Posterior cingulate gyrus (tissue), 11 donors: ENCODE data around the gene ZNF25.
A peak's percentile ranks its signal among the peaks of the same experiment; 100 is the strongest.
"Not testable (repeated sequence)": the region's sequence is repeated elsewhere in the genome, so short reads cannot be mapped to it uniquely, and the experiment has no call there.

Source experiments
- DNase-seq, 10 donors: peaks; one replicate each; pipeline versions ENCODE4 v3.0.0 to v3.0.0-alpha.2; 2020 to 2021; ENCODE audit warnings: mixed read lengths in 3 of 10
- intact Hi-C: fragments of 100-400 bp; cut with DNase I; formaldehyde crosslinking; loops from one replicate; pipeline ENCODE4 v1.15.1; 2023

ZNF25 gene

DNA sequence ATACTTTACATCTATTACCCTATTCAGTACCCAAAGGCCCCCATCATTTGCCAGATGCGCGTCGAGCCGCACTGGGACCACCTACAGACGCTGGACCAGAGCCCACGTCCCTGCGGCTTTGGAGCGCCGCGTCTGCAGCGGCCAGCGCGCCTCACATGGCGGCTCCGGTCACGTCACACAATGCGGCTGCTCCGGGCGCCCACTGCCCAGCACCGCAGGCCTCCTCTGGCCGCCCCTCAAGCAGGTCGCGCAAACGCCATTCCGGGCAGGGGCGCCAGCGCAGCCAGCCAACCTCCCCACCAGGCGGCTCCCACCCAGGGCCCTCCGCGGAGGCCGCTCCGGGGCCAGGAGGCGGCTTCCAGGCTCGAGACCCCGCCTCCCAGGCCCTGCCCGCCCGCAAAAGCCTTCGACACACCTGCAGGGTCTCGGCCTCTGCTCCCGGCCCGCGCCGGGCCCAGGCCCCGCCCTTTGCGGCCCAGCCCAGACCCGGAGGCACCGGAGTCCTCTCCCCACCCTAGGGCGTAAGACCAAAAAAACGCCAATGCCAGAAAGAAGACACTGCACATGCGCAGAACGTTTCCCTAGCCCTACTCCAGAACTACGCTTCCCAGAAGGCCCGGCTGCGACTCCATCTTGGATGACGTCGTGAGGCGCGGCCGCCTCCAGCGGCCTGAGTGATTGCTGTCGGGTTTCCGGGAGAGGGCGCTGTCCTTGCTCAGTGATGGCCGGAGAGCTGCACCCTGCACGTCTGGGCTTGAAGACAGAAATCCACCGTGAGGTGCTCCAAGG lies at the start of gene ZNF25:
Gene ZNF25, minus strand, starts transcription at position 557 of the 789 bp plus-strand sequence. CDS start 4,925 bp downstream, outside the sequence.
- DNase-seq: peak; percentile 98 to 99 (median 98)
- intact Hi-C loops: loop anchor here (1.0 kb wide), 3 partner anchors 34 to 119 kb away; partner anchors contain the start of genes ZNF248, ZNF33A and ZNF37A

DNA sequence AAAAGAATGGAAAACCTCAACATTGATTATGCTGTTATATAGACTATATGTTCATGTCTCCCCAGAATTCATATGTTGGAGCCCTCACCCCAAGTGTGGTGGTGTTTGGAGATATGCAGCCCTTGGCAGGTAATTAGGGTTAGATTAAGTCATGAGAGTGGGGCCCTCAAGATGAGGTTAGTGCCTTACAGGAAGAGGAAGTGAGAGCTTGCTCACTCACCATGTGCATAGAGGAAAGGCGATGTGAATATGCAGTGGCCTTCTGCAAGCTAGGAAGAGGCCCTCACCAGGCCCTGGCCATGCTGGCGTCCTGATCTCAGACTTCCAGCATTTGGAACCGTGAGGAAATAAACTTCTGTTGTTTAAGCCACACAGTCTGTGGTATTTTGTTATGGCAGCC lies 48.8 kb upstream of the ZNF25 start:
- intact Hi-C loops: no loop called here
- DNase-seq: no peak

DNA sequence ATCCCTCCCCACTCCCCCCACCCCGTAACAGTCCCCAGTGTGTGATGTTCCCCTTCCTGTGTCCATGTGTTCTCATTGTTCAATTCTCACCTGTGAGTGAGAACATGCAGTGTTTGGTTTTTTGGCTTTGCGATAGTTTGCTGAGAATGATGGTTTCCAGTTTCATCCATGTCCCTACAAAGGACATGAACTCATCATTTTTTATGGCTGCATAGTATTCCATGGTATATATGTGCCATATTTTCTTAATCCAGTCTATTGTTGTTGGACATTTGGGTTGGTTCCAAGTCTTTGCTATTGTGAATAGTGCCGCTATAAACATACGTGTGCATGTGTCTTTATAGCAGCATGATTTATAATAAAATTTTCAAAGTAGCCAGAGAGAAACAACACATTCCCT lies 42.7 kb upstream of the ZNF25 start:
- DNase-seq, intact Hi-C loops: not testable (repeated sequence)

DNA sequence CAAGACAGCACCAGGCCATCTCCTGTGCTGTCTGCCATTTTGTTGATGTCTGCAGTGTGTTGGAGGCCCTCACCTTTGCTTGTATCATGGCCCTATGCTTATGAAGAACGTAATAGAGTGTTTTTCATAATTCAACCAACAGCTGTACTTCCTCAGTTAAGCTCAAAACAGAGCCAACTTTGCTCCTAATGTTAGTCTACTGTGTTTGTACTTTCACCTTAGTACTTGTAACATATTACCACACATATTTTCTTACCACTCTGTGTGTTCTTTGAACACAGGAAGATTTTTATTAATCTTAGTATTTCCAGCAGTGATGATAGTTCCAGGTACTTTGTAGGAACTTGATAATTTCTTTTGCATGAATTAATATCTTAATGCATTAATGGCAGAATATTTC lies 39.9 kb upstream of the ZNF25 start:
- intact Hi-C loops: no loop called here
- DNase-seq: no peak

DNA sequence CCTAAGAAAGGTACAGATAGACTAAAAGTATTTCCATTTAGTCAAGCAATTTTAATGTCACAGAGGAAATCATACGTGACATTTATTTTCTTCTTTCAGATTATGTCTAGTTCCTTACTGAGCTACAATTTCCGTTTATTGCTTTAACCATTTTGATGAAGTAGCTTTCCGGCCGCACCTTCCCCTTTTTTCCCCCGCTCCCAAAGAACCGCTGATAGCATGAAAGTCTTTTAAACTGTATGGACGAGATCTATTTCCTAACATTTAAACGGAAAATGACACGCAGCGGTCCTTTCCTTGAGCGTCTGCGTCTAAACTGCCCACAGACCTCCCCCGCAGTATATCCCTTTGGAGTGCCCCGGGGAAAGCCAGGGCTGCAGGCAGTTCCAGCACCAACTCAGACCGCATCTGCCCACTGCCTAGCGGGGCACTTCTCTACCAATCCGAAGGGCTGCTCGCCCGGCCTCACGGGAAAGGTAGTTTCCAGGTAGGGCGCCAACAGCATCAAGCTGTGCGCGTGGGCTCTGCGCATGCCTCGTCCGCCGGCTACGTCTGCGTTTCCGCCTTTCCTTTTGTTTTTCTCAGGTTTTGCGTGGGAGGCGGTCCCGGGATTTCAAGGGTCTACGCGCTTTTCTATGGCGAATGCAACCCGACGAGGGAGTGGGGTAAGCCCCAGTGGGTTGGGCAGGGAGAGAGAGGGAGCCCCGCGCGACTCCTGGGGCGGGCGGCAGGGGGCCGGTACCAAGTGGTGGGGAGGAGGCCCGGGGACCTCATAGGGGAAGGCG lies 33.9 kb upstream of the ZNF25 start, which contains the start of gene ZNF33A:
Gene ZNF33A, plus strand, starts transcription at position 557 of the 785 bp plus-strand sequence. CDS start 1,667 bp downstream, outside the sequence.
- intact Hi-C loops: loop anchor here (1.0 to 2.0 kb wide), 3 partner anchors 34 to 154 kb away; partner anchors contain the start of genes ZNF248, ZNF25 and ZNF37A
- peak; percentile 80 to 98 (median 92) for DNase-seq

DNA sequence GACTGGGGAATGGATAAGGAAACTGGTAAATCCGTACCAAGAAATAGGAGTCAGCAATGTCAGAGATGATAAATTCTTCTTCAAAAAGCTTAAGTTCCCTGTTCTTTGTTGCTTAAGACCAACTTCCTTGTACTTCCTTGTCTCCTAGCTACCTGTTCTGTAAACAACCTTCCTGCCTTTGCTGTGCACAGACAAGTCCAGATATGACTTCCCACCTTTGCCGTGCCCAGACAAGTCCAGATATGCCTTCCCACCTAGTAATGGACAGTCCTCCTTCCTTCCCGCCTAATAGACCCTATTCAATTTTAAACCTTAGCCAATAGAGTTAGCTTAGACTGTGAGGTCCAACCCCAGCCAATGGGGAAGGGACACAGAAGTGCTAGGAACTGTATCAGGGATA lies 31.5 kb upstream of the ZNF25 start:
- no peak for DNase-seq
- intact Hi-C loops: no loop called here

DNA sequence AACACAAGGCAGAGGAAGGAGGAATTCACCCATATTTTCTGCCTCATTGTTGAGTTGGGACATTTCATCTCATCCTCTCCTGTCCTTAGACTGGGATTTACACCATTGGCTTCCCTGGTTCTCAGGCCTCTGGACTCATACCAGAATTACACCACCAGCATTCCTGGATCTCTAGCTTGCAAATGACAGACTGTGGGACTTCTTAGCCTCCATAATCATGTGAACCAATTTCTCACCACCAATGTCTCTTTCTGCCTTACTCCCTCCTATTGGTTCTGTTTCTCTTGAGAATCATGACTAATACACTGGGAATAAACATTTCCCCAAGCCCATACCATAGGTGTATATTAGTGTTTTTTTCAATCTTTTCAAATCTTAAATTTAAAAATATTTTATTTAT lies 31.1 kb upstream of the ZNF25 start:
- intact Hi-C loops: no loop called here
- DNase-seq: no peak

DNA sequence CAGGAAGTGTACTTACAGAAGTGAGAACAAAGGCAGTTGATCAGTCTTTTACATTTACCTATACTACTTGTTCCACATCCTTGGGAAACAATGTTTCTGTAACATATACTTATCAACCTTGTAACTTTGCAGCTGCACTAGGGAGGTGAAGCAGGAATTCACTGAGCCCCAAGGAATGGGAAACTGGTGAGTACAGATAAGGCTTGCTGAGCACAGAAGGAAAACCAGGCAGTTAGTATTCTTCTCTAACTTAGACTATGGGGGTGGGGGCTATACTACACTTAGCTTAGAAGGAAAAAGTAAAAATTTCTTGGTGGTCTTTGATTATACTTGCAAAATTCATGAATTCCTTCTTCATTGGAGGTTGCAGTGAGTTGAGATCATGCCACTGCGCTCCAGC lies 27.1 kb upstream of the ZNF25 start:
- intact Hi-C loops: no loop called here
- DNase-seq: no peak

DNA sequence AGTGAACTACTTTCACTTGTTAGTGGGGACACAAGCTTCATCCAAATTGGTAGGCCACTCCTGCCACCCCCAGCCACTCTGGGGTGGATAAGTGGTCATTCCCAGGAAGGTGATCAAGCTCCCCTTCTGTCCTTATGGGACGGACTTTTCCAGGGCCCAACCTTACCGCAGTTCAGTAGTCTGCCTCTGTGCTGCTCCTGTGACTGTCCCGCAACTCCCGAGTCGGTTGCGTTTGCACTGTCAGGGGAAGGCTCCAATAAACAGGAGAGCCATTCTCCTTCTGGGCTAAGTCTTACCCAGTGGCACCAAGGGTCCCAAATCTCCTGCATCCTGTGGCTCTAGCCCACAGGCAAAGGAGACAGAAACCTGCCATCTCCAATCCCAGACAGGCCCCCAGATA lies 26.6 kb upstream of the ZNF25 start:
- intact Hi-C loops: no loop called here
- DNase-seq: no peak

DNA sequence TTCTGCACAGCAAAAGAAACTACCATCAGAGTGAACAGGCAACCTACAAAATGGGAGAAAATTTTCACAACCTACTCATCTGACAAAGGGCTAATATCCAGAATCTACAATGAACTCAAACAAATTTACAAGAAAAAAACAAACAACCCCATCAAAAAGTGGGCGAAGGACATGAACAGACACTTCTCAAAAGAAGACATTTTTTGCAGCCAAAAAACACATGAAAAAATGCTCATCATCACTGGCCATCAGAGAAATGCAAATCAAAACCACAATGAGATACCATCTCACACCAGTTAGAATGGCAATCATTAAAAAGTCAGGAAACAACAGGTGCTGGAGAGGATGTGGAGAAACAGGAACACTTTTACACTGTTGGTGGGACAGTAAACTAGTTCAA lies 24.0 kb upstream of the ZNF25 start:
- DNase-seq, intact Hi-C loops: not testable (repeated sequence)

DNA sequence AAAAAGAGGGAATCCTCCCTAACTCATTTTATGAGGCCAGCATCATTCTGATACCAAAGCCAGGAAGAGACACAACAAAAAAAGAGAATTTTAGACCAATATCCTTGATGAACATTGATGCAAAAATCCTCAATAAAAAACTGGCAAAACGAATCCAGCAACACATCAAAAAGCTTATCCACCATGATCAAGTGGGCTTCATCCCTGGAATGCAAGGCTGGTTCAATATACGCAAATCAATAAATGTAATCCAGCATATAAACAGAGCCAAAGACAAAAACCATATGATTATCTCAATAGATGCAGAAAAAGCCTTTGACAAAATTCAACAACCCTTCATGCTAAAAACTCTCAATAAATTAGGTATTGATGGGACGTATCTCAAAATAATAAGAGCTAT lies 22.5 kb upstream of the ZNF25 start:
- DNase-seq, intact Hi-C loops: not testable (repeated sequence)

DNA sequence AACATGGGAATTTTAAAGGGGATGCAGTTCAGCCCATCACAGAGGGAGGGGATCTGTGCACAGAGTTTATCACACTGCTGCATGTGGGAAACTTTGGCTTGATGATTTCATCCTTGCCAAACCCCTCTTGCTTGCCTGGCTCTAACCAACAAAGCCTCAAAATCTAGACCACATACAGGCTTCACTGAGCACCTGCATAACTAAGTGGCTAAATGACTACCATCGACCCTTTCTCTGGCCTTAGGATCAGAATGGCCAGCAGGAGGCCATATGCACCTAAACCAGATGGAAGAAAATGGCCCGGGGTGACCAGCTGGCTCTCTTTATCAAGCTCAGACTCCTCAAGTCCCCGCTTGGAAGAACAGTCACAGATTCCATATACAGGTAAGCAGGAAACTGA lies 15.6 kb upstream of the ZNF25 start:
- DNase-seq: no peak
- intact Hi-C loops: no loop called here

DNA sequence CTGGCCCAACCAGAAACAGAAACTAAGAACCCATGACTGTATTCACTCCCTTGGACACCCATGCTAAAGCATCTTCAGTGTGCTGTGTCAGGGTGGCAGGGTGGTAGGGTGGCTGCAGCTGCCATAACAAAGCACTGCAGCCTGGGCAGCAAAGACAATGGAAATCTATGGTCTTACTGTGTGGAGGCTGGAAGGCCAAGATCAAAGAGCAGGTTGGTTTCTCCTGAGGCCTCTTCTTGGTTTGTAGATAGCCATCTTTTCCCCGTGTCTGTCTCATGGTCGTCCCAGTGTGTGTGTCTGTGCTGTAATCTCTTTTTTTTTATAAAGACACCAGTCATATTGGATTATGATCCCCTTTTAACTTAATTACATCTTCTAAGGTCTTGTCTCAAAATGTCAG lies 15.2 kb upstream of the ZNF25 start:
- DNase-seq: no peak
- intact Hi-C loops: no loop called here

DNA sequence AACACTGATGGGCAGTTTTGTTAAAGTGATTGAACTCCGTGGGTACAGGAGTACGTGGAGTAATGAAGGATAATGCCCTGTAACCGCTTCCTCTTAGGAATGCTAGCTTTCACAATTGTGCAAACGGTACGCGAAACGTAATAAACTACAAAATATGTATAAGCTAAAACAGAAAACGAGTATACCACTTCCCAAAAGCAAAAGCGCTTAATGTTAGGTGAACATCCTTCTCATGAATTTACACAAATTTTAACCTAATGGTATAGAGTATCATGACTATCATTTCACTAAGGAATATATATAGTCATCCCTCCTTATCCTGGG lies 395 bp upstream of the ZNF25 start:
- DNase-seq: no peak
- intact Hi-C loops: loop anchor here (1.0 kb wide), 3 partner anchors 33 to 120 kb away; partner anchors contain the start of genes ZNF248, ZNF33A and ZNF37A

DNA sequence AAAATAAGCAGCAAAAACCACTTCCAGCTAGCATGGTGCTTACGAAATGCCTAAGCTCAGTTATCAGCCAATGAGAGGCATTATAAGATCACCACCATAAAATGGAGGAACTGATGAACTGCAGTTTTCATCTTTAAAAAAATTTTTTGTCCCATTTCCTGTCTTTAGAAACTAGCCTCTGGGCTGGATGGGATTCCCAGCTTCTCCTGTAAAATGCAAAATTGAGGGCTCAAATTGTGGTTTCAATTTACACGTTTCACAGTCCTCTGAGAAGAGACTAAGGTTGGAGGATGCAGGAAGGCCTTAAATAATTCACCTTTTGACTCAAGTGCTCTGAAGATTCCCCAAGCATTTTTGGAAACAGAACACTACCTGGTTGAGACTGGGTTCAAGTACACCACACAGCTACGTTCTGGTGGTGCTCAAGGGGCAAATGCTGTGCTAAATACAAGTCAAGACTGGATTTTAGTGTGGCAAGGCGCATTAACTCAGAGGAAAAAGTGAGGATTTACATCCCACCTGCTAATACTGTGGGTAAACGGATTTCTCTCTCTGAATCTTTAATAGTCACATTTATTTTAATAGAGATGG lies 951 bp downstream of the ZNF25 start:
- intact Hi-C loops: no loop called here
- no peak for DNase-seq

DNA sequence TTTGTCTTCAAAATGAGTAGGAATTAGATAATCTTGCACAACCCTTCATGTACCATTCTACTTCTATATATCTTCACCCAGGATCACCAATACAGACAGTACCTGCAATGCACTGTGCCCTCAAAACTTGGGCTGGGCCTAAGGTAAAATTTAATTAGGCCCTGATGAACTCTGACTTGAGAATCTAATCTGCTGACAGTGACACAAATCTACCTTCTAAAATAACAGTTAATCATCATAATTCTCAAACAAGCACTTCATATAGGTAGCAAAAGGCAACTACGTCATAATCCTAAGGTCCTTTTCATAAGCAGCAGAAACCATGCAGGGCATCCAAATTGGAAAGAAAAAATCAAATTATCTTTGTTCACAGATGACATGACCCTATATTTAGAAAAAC lies 4.1 kb downstream of the ZNF25 start:
- DNase-seq: no peak
- intact Hi-C loops: no loop called here

DNA sequence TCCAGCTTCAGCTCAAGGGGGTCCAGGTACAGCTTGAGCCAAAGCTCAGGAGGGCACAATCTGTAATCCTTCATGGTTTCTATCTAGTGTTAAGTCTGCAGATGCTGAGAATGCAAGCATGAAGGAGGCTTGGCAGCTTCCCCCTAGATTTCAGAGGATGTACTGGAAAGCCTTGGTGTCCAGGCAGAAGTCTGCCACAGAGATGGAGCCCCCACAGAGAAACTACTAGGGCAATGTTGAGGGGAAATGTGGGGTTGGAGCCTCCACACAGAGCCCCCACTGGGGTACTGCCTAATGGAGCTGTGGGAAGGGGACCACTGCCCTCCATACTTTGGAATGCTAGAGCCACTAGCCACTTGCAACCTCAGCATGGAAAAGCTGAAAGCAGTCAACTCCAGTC lies 11.4 kb downstream of the ZNF25 start:
- intact Hi-C loops: no loop called here
- DNase-seq: no peak

DNA sequence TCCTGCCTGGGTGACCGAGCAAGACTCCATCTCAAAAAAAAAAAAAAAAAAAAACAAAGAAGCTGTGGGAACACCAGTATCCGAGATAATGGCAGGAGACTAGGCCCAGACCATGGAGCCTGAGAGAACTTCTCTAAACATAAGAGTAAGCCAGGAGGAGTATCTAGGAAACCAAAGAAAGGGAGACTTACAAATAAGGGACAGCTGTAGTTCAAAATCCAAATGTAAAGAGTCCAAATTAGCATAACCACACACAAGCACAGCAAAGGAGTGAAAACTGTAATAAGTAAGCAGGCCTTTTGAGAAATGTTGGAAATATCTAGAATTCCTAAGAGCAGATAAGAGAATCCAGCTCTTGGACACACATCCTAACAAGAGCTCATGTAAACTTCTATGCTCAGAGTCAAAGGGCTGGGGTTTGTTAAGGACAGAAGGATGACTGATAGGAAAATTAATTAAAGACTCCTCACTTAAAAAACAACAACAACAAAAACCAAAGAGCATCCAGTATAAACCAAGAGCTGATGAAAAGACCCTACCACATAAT lies 15.8 kb downstream of the ZNF25 start:
- intact Hi-C loops: no loop called here
- DNase-seq: no peak

DNA sequence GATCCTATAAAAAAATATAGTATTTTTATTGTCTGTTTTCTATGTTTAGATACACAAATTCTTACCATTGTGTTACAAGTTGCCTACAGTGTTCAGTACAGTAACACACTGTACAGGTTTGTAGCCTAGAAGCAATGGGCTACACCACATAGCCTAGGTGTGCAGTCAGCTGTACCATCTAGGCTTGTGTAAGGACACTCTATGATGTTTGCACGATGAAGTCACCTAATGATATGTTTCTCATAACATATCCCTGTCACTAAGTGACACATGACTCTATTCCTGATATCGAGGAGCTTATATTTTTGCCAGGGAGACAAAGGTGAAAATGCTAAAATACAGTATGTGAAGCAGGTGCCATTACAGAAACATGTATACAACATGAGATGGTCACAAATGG lies 18.6 kb downstream of the ZNF25 start:
- no peak for DNase-seq
- intact Hi-C loops: no loop called here

DNA sequence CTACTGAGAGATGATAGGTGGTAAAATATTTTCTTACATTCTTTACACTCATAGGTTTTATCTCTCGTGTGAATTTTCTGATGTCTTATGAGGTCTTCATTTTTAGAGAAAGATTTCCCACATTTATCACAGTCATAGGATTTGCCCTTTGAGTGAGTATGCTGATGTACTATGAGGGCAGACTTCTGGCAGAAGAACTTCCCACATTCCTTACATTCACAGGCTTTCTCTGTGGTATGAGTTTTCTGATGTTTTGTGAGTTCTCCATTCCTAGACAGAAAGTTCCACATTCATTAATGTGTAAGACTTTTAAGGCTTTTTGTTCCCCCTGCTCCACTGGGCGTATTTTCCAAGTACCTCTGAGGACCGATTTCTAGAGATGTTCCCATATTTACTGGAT lies 23.5 kb downstream of the ZNF25 start:
- DNase-seq: no peak
- intact Hi-C loops: no loop called here
